Hepatocyte (in vitro differentiated cells): Measurements from ENCODE around the gene AKAP6.

ENCODE experiments used
- EZH2phosphoT487 ChIP-seq: fragments of 200-600 bp; sonication (generic); IDR thresholded peaks from one replicate; pipeline ENCODE4 v1.6.1; 2018; ENCODE audit warnings: antibody characterized with exemption, mild to moderate bottlenecking, low read depth, moderate library complexity; ENCODE audit not compliant: unreplicated experiment, severe bottlenecking
- TF ChIP-seq, protein P1 (sequence below): fragments of 200-600 bp; sonication (generic); IDR thresholded peaks from 2 replicates; pipeline ENCODE4 v1.5.1; 2016; ENCODE audit warnings: antibody characterized with exemption, mild to moderate bottlenecking; ENCODE audit not compliant: poor library complexity

DNA sequence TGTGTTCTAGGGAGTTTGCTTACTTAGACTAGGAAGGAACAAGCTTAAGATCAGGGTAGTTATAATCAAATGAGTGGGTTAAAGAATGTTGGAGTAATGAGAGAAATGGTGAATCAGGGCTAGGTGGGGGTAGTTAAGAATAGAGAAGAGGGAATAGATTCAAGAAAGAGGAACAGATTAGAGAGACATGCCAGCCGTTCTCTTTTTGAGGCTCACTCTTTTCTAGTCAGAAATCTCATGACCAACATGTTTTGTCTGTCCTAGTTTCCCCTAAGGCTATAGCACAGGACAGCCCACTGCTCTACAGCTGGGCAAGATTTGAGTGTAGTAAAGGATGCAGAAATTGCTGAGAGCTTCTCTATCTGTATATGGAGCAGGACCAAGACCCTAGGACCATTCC is 258.4 kb downstream of the AKAP6 start:
- TF ChIP-seq EZH2phosphoT487, result no peak
- TF ChIP-seq, protein P1, sequence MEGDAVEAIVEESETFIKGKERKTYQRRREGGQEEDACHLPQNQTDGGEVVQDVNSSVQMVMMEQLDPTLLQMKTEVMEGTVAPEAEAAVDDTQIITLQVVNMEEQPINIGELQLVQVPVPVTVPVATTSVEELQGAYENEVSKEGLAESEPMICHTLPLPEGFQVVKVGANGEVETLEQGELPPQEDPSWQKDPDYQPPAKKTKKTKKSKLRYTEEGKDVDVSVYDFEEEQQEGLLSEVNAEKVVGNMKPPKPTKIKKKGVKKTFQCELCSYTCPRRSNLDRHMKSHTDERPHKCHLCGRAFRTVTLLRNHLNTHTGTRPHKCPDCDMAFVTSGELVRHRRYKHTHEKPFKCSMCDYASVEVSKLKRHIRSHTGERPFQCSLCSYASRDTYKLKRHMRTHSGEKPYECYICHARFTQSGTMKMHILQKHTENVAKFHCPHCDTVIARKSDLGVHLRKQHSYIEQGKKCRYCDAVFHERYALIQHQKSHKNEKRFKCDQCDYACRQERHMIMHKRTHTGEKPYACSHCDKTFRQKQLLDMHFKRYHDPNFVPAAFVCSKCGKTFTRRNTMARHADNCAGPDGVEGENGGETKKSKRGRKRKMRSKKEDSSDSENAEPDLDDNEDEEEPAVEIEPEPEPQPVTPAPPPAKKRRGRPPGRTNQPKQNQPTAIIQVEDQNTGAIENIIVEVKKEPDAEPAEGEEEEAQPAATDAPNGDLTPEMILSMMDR, result no peak
